Tongue (tissue), 2 donors: ENCODE results near the gene ZMYND19. TPM values are rescaled to one million over a fixed set of nuclear protein-coding genes. Genes with fewer than 3 reads are reported as not detected.
"Not testable (repeated sequence)": the region's sequence is repeated elsewhere in the genome, so short reads cannot be mapped to it uniquely, and the experiment has no call there.

ENCODE experiments used
- DNase-seq: peaks from one replicate; pipeline ENCODE4 v3.0.0-alpha.2; 2015
- total RNA-seq: library from RNA; depleted of rRNA; stranded (reverse); fragments of >200 nt; gene quantifications from one replicate; pipeline ENCODE4 v1.2.3, GENCODE V29; 2014

The ZMYND19 gene
- total RNA-seq, 1 donor from 2014 or later: 10.1 TPM

GRCh38 chr9:137588891-137589290, 1.4 kb downstream of the ZMYND19 start:
- no peak for DNase-seq

GRCh38 chr9:137588311-137588710, 2.0 kb downstream of the ZMYND19 start:
- DNase-seq: no peak

- no peak for DNase-seq
Measured at GRCh38 chr9:137586854-137587253, 3.5 kb downstream of the ZMYND19 start.

- no peak for DNase-seq
Measured at GRCh38 chr9:137583957-137584356, 6.4 kb downstream of the ZMYND19 start.

- no peak for DNase-seq
Measured at GRCh38 chr9:137583347-137583746, 7.0 kb downstream of the ZMYND19 start.

- DNase-seq: no peak
Measured at GRCh38 chr9:137582286-137582860, 7.9 kb downstream of the ZMYND19 start.

GRCh38 chr9:137581361-137582285, 8.7 kb downstream of the ZMYND19 start:
- DNase-seq: no peak

- no peak for DNase-seq
Measured at GRCh38 chr9:137580954-137581322, 9.4 kb downstream of the ZMYND19 start.

GRCh38 chr9:137580209-137580953, 9.9 kb downstream of the ZMYND19 start:
- DNase-seq: no peak

- DNase-seq: no peak
Measured at GRCh38 chr9:137579259-137579604, 11.1 kb downstream of the ZMYND19 start.

GRCh38 chr9:137578518-137579258, 11.6 kb downstream of the ZMYND19 start, which contains the start of gene DPH7:
Gene DPH7, minus strand, starts transcription at chr9:137578925. Its CDS starts 148 bp downstream, at chr9:137578777.
- DNase-seq: peak; percentile 96

GRCh38 chr9:137575716-137576411, 14.4 kb downstream of the ZMYND19 start:
- no peak for DNase-seq

GRCh38 chr9:137575364-137575715, 15.0 kb downstream of the ZMYND19 start:
- no peak for DNase-seq

GRCh38 chr9:137574192-137574591, 16.1 kb downstream of the ZMYND19 start:
- DNase-seq: no peak

GRCh38 chr9:137570566-137570965, 19.7 kb downstream of the ZMYND19 start:
- no peak for DNase-seq

- DNase-seq: no peak
Measured at GRCh38 chr9:137569609-137570203, 20.6 kb downstream of the ZMYND19 start.

- DNase-seq: not testable (repeated sequence)
Measured at GRCh38 chr9:137568445-137568844, 21.9 kb downstream of the ZMYND19 start.

GRCh38 chr9:137564817-137565411, 25.4 kb downstream of the ZMYND19 start:
- no peak for DNase-seq

GRCh38 chr9:137564134-137564533, 26.2 kb downstream of the ZMYND19 start:
- no peak for DNase-seq

- DNase-seq: no peak
Measured at GRCh38 chr9:137558127-137558526, 32.2 kb downstream of the ZMYND19 start.
